SW480 (cell line): Measurements from ENCODE around the gene SYT1.

ENCODE experiments used
- DNase-seq: peaks from one replicate; pipeline ENCODE4 v3.0.0-alpha.2; 2016; ENCODE audit warnings: low spot score

Gene SYT1

DNA sequence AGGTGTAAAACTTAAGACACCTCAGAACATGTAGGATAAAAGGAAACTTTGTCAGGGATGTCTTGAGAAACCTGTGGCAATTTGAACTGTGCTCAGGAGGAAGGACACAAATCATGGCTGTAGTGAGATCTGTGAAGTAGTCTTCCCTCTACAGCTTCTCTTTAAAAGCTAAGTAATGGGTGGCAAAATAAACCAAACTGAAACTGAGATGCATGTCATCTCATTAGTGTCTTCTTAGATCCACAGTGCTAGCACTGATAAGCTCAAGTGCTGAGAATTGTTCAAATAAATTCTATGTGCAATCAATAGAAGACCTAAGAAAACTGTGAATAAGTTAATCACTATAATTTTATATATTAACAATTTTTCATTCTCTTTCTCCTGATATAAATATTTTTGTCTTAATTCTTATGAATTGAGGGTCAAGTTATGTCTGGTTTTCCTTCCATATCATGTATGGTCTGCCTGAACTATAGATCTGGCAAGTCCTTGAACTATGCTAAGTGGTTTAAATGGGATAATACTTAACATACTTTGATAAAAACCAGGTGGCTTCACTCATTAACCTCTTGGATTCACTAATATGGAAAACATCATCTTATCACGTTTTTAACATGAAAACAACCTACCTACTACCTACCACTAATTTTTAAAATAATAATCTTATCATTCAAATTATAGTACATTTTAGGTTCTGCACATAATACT, 27.2 kb downstream of the SYT1 start:
- DNase-seq, result no peak

- DNase-seq, result no peak
These were observed 33.8 kb downstream of the SYT1 start for GRCh38 chr12:78898416-78898815.

- peak; percentile 68 for DNase-seq
These were observed 50.3 kb downstream of the SYT1 start for GRCh38 chr12:78914859-78915331.

DNA sequence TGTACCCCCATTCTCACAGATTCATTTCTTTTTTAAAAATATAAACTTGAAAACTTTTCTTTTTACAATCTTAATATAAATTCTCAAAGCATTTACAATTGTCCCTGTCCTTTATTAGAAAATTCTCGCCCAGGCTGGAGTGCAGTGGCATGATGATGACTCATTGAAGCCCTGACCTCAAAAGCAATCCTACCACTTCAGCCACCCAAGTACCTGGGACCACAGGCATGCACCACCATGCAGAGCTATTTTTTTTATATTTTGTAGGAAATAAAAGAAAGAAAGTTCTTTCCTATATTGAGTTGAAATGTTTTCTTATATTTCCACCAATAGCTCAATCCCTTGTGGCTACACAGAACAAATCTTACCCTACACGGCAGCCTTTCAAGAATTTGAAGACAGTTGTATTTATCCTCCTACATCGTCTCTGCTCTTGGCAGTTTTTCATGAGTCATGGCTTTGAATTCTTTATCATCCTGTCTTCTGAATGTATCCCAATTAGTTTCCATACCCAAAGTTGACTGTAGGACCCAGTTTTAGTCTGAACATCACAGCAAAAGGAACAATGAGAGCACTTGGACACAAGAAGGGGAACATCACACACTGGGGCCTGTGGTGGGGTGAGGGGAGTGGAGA, 52.4 kb downstream of the SYT1 start:
- DNase-seq, result peak; percentile 84

GRCh38 chr12:78917513-78917912, 52.9 kb downstream of the SYT1 start:
- no peak for DNase-seq

GRCh38 chr12:78918268-78918667, 53.7 kb downstream of the SYT1 start:
- no peak for DNase-seq

DNA sequence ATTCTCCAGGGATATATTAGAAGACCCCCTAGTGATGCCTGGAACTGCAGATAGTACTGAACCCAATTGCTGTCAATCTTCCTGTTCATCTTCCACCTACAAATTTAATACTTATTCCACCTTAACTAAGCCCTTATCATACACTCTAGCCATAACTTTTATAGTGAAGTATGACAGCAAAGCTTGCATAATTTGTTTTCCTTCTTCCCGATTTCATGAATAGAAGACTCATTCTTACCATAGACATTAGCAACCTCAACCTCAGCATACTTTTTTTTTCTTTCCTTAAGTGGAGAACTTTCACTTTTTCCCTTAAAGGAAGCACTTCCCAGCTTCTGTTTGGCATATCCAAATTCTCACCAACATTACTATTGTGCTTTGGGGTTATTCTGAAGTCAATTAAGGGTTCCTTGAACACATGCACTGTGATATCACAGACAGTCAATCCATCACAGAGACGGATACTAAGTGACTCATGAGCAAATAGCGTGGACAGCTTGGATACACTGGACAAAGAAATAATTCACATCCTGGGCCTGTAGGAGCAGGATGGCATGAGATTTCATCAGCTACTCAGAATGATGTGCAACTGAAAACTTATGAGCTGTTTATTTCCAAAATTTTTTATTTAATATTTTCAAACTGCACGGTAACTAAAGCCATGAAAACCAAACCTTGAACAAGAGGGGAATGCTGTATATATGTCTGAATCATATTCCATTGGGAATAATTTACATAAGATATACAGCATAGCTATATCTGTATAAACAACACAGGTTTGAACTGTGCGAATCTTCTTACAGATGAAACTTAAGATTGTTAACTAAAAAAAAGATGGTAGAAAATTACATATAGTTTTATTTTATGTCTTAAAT, 63.9 kb downstream of the SYT1 start:
- DNase-seq, result peak; percentile 63

GRCh38 chr12:78929075-78929418, 64.5 kb downstream of the SYT1 start:
- DNase-seq, result no peak

GRCh38 chr12:78931466-78931990, 67.0 kb downstream of the SYT1 start:
- no peak for DNase-seq

DNA sequence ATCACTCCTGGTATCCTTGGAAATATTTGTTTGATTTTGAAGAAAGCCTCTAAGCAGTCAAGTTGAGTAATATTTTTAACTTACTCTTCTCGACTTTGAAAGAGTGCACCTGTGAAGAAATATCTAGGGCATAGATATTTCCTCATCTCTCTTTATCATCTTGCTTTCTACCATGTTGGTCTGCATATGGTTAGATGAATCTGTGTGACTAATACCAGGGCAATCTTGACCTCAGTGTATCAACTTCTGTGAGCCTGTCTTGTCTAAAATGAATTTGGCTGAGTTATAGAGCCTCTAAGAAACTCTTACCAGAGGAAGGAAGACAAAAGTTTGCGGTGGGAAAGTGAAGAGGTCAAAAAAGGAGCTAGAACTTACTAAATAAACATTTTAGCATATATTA, 68.4 kb downstream of the SYT1 start:
- DNase-seq, result no peak

- no peak for DNase-seq
These were observed 73.9 kb downstream of the SYT1 start for GRCh38 chr12:78938341-78939084.

- DNase-seq, result no peak
These were observed 85.0 kb downstream of the SYT1 start for GRCh38 chr12:78949532-78949931.

DNA sequence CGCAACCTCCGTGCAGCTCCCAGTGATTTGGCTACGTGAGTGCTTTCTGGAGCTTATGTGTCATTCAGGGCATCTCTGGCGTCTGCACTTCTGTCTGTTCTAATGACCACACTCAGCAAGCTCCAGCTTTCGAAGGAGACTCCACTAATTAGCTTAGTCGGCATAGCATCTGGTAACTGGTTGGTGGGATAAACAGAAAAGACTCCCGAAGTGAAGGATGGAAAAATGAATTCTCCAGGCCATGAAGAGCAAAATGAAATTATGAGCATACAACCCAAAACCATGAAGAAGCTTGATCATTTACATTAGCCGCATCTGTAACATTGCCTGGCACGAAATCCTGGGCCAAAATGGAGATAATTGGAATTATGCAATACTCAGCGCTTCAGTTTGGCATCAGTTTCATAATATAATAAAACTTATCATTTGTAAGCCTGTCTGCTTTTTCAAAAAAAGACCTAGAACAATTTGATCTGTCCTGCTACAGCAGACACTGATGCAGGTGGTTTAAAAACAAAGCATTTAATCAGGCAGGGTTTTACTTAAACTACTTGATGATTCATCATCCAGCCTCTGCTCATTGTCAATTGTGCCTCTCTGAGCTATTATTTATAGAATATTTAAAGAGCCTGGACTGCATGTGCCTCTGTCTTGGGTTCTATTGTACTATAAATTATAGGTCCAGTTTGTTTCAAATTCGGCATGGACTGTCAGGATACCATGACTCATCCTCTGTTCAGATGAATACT, 87.4 kb downstream of the SYT1 start:
- no peak for DNase-seq

DNA sequence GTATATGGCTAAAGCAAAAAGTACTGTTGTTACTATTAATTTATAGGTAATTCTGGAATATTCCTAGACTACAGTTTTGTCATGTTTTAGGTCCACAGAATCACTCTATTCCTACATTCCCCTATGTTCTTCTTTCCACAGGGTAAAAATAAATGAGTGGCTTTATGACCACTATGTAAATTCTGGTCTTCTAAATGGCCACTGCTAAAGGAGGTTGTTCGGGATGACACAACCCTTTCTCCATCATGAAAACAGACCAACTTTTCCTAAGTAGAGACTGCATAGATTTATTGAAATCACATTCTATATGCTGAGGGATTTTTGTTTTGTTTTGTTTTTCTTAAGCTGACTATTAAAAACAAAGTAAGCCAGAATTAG, 88.0 kb downstream of the SYT1 start:
- no peak for DNase-seq

DNA sequence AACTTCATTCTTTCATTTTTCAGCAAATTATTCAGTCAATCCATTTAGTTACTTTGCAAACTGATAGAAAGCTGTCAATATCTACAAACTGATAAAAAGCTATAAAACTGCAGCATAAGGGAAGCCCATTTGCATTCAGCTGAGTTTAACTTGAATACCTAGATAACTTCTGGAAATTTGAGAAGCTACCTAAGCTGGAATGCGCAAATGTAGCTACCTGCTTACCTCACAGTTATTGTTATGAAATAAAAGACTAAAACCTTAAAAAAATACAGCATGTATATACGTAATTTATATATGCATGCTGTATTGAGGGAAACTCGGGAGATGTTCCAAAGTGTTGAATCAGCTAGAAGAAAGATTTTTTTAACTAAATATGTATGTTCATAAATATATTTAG, 94.4 kb downstream of the SYT1 start:
- no peak for DNase-seq

GRCh38 chr12:78959556-78959955, 95.0 kb downstream of the SYT1 start:
- DNase-seq, result no peak

DNA sequence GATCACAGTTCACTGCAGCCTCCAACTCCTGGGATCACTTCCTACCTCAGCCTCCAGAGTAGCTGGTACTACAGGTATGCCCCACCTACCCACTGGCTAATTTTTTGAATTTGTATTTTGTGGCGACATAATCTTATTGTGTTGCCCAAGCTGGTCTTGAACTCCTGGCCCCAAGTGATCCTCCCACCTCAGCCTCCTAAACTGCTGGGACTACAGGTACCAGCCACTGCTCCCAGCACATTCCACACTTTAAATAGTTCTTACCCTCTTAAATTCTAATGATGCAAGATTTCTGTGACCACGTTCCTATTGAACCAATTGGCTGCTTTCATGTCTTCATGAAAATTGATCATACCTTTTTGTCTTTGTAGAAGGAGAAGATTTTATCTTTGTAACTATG, 96.6 kb downstream of the SYT1 start:
- DNase-seq, result no peak

DNA sequence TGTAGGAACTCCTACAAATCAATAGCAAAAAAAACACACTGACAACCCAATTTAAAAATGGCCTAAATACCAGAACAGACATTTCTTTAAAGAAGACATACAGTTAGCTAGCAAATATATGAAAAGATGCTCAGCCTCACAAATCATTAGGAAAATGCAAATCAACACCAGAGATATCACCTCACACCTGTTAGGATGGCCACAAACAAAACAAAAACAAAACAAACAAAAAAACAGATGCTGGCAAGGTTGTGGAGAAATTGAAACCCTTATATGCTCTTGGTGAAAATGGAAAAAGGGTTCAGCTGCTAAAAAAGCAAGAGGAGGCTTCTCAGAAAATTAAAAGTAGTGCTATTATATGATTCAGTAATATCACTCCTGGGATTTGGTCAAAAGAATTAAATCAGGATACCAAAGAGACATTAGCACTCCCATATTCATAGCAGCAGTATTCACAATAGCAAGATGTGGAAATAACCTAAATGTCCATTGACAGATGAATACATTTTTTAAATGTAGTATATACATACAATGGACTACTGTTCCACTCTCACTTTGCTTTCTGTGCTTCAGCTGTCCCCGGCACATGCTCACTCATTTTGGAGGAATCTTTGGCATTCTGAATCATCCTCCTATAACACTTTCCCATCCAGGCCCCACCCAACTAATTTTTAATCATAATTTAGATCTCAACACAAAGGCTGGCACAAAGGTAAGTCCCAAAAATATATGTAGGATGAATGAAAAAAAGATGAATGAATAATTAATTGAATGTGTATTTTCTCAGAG, 99.1 kb downstream of the SYT1 start:
- DNase-seq, result peak; percentile 20

DNA sequence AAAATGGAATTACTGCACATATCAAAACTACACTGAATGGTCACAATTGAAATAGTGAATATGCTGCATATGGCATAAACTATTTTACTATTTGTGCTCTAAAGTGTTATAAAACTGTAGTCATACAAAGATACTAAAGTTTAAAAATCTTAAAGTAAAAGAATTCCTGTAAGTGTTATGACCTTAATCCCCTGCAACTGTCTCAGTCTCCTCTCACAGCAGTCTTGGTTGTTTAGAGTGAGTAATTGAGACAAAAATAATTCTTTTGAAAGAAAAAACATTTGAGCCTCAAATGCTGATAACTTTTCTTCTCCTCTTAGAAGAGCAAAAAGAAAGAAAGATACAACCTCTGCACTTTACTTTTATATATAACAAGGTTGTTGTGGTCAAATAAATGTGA, 99.9 kb downstream of the SYT1 start:
- DNase-seq, result no peak

GRCh38 chr12:78966062-78966461, 101.5 kb downstream of the SYT1 start:
- DNase-seq, result no peak

DNA sequence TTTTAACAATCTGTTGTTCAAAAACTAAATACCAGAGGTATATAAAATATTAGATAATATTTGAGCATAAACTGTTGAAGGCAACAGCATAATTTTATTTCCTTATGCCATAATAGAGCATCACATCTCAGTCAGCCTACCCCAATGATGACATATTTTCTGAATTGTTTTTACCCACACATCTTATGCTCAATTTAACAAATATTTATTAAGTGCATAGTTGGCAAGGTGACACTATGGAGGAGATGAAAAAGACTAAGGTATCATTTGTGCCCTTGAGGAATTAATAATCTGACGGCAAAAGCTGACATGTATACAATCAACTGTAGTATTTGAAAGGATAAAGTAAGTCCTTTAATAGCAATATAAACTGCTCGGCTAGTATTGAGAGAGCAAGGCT, 102.4 kb downstream of the SYT1 start:
- no peak for DNase-seq
